Activated T-cell treated with anti-CD3 and anti-CD28 coated beads, Interleukin-2, amount 50 U/mL, for 72 hours (primary cell): Measurements from ENCODE around the gene TMEM131L. TPM values are rescaled to one million over a fixed set of nuclear protein-coding genes. Genes with fewer than 3 reads are reported as not detected.
"Not testable (repeated sequence)": the region's sequence is repeated elsewhere in the genome, so short reads cannot be mapped to it uniquely, and the experiment has no call there.

Experiments
- ATAC-seq, 2 donors: fragments of 150-1000 bp; cut with Tn5 transposase; replicated peaks in 1 of 2; 2 replicates each; pipeline ENCODE4 v1.10.0; 2021; ENCODE audit warnings: moderate library complexity in 2 of 2, mild to moderate bottlenecking in 1 of 2
- DNase-seq, 2 donors: peaks; one replicate each; pipeline ENCODE4 v3.0.0; 2021 to 2022; ENCODE audit warnings: mixed read lengths in 1 of 2
- H3K27ac Mint-ChIP-seq: one replicate; pipeline ENCODE4 v1.8.0; 2022; ENCODE audit warnings: mild to moderate bottlenecking, moderate library complexity, mixed read lengths
- H3K27me3 Mint-ChIP-seq: one replicate; pipeline ENCODE4 v1.8.0; 2022; ENCODE audit warnings: low read depth, mixed read lengths
- H3K36me3 Mint-ChIP-seq, 2 donors: one replicate each; pipeline ENCODE4 v1.8.0; 2022; ENCODE audit warnings: mixed read lengths in 2 of 2, mild to moderate bottlenecking in 1 of 2; ENCODE audit not compliant: insufficient read depth in 2 of 2
- H3K4me1 Mint-ChIP-seq: one replicate; pipeline ENCODE4 v1.8.0; 2022; ENCODE audit warnings: low read depth, mixed read lengths
- H3K4me3 Mint-ChIP-seq, 2 donors: one replicate each; pipeline ENCODE4 v1.8.0; 2022; ENCODE audit warnings: mild to moderate bottlenecking in 2 of 2, mixed read lengths in 2 of 2, moderate library complexity in 2 of 2
- H3K9me3 Mint-ChIP-seq, 2 donors: one replicate each; pipeline ENCODE4 v1.8.0; 2022; ENCODE audit warnings: mixed read lengths in 2 of 2
- total RNA-seq, 2 donors: library from RNA; stranded (reverse); gene quantifications; one replicate each; pipeline ENCODE4 v1.2.3, GENCODE V29; 2022

TMEM131L gene
- total RNA-seq, 2 donors from 2014 or later, result 32.7 to 44.4 TPM

DNA sequence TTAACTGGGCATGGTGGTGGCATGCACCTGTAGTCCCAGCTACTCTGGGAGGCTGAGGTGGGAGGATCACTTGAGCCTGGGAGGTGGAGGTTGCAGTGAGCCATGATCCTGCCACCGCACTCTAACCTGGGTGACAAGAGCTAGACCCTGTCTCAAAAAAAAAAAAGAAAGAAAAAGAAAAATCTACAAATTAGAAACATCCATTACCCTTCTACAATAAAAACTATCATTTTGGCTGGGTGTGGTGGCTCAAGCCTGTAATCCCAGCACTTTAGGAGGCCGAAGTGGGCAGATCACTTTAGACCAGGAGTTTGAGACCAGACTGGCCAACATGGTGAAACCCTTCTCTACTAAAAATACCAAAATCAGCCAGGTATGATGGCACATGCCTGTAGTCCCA is 43.1 kb downstream of the TMEM131L start:
- peaks cover 85% of the 10 kb centered on the region for H3K4me1 Mint-ChIP-seq
- H3K27ac Mint-ChIP-seq, ATAC-seq: not testable (repeated sequence)

DNA sequence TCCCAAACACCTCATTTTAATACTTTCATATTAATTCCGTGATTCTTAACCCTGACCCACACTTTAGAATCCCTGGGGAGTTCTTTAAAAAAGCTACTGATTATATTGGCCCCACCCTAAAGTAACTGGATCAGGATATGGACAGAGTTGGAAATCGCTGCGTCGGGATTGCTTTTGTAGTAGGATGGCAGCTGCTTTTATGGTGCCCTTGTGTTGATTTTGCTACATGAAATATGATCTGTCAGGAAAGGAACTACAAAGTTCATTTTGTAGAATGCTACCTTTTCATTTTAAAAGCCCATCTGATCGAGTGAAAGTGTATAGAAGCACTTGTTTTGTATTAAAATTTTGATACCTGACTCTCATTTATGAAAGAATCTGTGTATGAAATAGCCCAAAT is 43.6 kb downstream of the TMEM131L start:
- H3K27me3 Mint-ChIP-seq, result no peaks in the 10 kb centered on the region
- peaks cover 86% of the 10 kb centered on the region for H3K4me1 Mint-ChIP-seq
- no peak overlapping the region for H3K4me3 Mint-ChIP-seq
- peaks cover 0 to 3% of the 10 kb centered on the region in 2 donors for H3K9me3 Mint-ChIP-seq
- peaks cover 13 to 31% of the 10 kb centered on the region in 2 donors for H3K36me3 Mint-ChIP-seq
- DNase-seq (no peak), ATAC-seq (no peak)
- H3K27ac Mint-ChIP-seq, result peak overlapping the region; percentile 29

More for the DNA sequence above, 43.1 kb downstream of the TMEM131L start:
- H3K27me3 Mint-ChIP-seq, DNase-seq, H3K9me3 Mint-ChIP-seq, H3K4me3 Mint-ChIP-seq: not testable (repeated sequence)
- peaks cover 14 to 32% of the 10 kb centered on the region in 2 donors for H3K36me3 Mint-ChIP-seq

DNA sequence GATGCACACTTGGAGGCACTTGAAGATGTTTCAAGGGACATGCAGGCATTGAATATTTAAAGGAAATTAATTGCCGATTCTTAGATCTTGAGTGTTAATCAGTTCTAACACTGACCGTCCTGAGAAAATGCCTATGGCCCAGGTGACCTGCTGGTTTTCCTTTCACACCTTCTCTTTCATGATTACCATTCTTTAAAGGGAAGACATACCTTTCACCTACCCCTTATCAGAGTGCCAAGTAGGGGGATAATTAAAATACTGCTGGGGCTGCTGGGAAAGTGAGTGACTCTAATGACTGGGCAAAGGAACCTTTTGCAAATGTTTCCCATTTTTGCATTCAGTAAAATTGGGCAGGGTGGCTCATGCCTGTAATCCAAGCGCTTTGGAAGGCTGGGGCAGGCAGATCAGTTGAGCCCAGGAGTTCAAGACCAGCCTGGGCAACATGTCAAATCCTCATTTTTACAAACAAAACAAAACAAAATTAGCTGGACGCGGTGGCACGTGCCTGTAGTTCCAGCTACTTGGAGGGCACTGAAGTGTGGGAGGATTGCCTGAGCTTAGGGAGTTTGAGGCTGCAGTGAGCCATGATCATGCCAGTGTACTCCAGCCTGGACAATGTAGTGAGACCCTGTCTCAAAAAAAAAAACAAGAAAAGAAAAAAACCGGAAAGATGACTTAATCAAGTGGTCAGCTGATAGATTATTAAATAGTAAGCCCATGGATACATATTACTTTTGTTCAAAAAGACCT is 44.3 kb downstream of the TMEM131L start:
- no peaks in the 10 kb centered on the region for H3K27me3 Mint-ChIP-seq
- DNase-seq (no peak), ATAC-seq (no peak)
- no peak overlapping the region for H3K27ac Mint-ChIP-seq
- no peak overlapping the region for H3K4me3 Mint-ChIP-seq
- H3K4me1 Mint-ChIP-seq, result peaks cover 86% of the 10 kb centered on the region
- peaks cover 9 to 24% of the 10 kb centered on the region in 2 donors for H3K36me3 Mint-ChIP-seq
- H3K9me3 Mint-ChIP-seq, result peaks cover 0 to 2% of the 10 kb centered on the region in 2 donors

DNA sequence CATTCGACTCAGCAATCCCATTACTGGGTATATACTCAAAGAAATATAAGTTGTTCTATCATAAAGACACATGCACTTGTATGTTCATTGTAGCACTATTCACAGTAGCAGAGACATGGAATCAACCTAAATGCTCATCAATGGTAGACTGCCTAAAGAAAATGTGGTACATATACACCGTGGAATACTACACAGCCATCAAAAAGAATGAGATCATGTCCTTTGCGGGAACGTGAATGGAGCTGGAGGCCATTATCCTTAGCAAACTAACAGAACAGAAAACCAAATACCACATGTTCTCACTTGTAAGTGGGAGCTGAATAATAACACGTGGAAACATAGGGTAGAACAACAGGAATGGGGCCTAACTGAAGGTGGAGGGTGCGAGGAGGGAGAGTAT is 44.9 kb downstream of the TMEM131L start:
- Mint-ChIP-seq H3K4me1 (peaks cover 79% of the 10 kb centered on the region), H3K36me3 (peaks cover 4 to 17% of the 10 kb centered on the region in 2 donors), H3K4me3 (no peak overlapping the region), H3K27me3 (no peaks in the 10 kb centered on the region), H3K9me3 (no peaks in the 10 kb centered on the region), H3K27ac (no peak overlapping the region)
- DNase-seq (no peak), ATAC-seq (no peak)

DNA sequence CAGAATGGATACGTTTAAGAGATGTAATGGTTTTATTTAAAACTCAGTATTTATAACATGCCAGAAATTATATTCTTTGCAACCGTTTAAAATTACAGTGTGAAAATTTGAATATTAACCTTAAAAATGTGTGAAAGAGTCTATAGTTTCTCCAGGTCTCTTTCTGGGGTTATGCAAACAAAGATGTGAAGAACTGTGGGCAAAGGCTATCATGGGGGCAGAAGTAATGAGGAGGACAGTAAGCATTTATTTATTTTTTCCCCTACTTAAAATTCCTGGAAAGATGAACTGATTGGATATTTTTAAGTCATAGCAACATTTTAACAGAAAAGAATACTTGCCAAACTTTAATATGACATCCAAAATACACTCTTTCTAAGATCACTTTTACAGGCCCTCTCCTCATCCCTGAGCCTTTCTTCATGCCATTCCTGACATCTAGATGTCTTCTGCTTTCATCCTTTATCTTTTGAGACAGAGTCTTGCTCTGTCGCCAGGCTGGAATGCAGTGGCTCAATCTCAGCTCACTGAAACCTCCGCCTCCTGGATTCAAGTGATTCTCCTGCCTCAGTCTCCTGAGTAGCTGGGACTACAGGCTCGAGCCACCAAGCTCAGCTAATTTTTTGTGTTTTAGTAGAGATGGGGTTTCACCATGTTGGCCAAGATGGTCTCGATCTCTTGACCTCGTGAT is 46.1 kb downstream of the TMEM131L start:
- DNase-seq (no peak), ATAC-seq (no peak)
- Mint-ChIP-seq H3K27ac (peak overlapping the region; percentile 90), H3K27me3 (no peaks in the 10 kb centered on the region), H3K4me3 (no peak overlapping the region), H3K4me1 (peaks cover 71% of the 10 kb centered on the region), H3K9me3 (no peaks in the 10 kb centered on the region), H3K36me3 (peaks cover 4 to 13% of the 10 kb centered on the region in 2 donors)

DNA sequence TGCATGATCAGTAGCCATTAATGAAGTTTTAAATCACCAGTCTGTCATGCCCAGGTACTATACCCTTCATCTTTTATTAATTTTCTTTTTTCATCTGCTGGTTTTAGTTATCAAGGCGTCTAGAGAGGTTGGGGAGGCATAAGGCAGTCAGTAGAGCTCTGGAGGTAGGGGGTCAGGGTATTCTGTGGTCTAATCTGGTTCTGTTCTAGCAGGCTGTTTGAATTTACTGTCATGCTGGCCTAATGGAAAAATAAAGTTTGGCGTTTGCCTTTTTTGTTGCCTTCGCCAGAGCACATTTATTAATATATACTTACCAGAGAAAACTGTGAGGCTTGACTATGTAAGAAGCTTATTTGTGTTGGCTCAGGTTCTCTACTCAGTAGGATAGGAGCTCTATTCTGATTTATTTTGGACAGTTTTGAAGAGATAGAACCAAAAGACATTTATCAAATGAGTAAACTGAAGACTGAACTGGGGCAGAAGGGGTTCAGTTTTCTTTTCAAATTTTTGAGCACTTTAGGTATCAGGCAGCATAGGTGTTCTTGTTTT is 46.9 kb downstream of the TMEM131L start:
- peaks cover 4 to 13% of the 10 kb centered on the region in 2 donors for H3K36me3 Mint-ChIP-seq

DNA sequence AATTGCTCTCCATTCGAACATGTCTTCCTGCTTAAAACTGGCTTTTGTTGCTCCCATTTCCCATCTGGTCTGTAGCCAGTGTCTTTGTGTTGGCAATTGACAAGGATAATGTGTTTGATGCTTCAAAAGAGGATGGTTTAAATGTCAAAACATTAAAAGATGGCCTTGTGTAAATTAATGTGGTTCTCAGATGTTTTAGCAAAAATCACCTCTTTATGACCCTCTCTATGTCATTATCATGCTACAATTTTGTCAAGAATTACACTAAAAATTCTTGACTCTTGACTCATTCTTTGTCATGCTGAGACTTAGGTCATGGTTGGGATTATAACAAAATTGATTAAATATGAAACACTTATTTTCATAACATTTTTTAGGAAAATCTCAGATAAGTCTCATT is 47.4 kb downstream of the TMEM131L start:
- peaks cover 75% of the 10 kb centered on the region for H3K4me1 Mint-ChIP-seq
- DNase-seq (no peak), ATAC-seq (peak in 1 of 2 donors; percentile 41)
- H3K27me3 Mint-ChIP-seq, result no peaks in the 10 kb centered on the region
- peak overlapping the region; percentile 35 for H3K27ac Mint-ChIP-seq
- peaks cover 4 to 13% of the 10 kb centered on the region in 2 donors for H3K36me3 Mint-ChIP-seq
- H3K9me3 Mint-ChIP-seq, result no peaks in the 10 kb centered on the region
- H3K4me3 Mint-ChIP-seq, result peak overlapping the region in 1 of 2 donors; percentile 55

More for the DNA sequence above, 46.9 kb downstream of the TMEM131L start:
- DNase-seq (no peak), ATAC-seq (no peak)
- Mint-ChIP-seq H3K27me3 (no peaks in the 10 kb centered on the region), H3K4me3 (peak overlapping the region in 1 of 2 donors; percentile 31), H3K27ac (peak overlapping the region; percentile 90), H3K4me1 (peaks cover 71% of the 10 kb centered on the region), H3K9me3 (no peaks in the 10 kb centered on the region)

DNA sequence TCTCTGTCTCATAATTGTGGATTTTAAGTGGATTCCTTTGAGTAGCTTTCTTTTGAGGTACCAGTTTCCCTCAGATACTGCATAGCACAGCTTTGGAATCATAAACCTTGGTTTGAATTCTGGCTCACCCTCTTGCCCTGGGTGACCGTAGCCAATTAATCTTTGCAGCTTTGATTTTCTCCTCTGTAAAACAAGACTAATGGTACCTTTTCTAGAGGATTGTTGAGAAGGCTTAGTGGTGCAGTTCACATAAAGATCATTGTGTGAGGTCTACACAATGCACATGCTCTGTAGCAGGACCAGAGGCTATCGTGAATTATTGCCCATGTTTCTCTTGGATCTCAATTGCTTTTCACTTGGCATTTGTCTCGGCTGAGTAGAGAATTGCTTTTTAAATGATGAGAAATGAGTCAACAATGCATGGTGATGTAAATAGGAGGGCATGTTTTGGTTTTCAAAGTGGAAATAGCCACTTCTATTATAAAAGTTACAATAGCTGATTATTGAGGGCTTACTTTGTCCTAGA is 47.9 kb downstream of the TMEM131L start:
- Mint-ChIP-seq H3K27ac (peak overlapping the region; percentile 58), H3K36me3 (peaks cover 4 to 11% of the 10 kb centered on the region in 2 donors), H3K4me3 (peak overlapping the region in 1 of 2 donors; percentile 31), H3K9me3 (no peaks in the 10 kb centered on the region), H3K4me1 (peaks cover 75% of the 10 kb centered on the region), H3K27me3 (no peaks in the 10 kb centered on the region)
- no peak for DNase-seq
- peak in 1 of 2 donors; percentile 12 for ATAC-seq

DNA sequence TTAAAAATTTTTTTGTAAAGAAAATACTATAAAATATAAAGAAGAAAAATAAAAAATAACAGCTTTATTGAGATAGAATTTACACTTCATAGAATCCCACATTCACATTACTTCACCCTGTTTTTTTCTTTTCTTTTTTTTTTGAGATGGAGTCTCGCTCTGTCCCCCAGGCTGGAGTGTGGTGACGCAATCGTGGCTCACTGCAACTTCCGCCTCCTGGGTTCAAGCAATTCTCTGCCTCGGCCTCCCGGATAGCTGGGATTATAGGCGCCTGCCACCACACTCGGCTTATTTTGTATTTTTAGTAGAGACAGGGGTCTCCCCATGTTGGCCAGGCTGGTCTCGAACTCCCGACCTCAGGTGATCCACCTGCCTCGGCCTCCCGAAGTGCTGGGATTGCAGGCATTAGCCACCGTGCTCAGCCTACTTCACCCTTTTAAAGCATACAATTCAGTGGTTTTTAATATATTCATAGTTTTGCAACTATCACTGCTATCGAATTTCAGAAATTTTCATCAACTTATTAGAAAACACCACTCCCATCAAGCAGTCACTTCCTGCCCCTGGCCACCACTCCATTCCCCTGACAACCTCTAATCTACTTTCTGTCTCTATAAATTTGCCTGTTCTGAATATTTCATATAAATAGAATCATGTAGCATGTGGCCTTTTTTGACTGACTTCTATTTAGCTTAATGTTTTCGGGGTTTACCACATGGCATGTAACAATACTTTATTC is 48.7 kb downstream of the TMEM131L start:
- H3K27me3 Mint-ChIP-seq, result no peaks in the 10 kb centered on the region
- H3K27ac Mint-ChIP-seq, result peak overlapping the region; percentile 92
- ATAC-seq (no peak), DNase-seq (no peak)
- H3K4me3 Mint-ChIP-seq, result peak overlapping the region in 1 of 2 donors; percentile 41
- H3K36me3 Mint-ChIP-seq, result peaks cover 4 to 9% of the 10 kb centered on the region in 2 donors
- H3K9me3 Mint-ChIP-seq, result no peaks in the 10 kb centered on the region
- H3K4me1 Mint-ChIP-seq, result peaks cover 77% of the 10 kb centered on the region

DNA sequence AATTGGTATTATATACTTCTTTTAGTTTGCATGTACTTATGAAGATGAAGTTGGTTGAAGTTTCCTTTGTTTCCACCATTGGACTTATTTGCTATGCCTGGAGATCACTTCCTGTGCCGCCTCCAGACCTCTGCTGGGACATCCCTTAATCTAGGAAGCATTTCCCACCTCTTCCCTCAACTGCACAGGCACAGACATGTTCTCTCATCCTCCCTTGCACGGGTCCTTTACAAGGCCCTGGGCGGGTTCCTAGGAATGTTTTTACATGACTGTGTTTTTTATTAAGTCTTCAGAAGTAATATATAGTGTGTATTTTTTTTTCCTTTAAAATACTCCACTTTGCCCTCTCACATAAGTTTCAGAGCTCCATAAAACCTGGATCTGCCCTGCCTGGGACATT is 51.0 kb downstream of the TMEM131L start:
- Mint-ChIP-seq H3K9me3 (no peaks in the 10 kb centered on the region), H3K27me3 (no peaks in the 10 kb centered on the region), H3K36me3 (no peaks in the 10 kb centered on the region), H3K27ac (peak overlapping the region; percentile 95), H3K4me1 (peaks cover 83% of the 10 kb centered on the region), H3K4me3 (no peak overlapping the region)
- no peak for ATAC-seq
- DNase-seq, result no peak

DNA sequence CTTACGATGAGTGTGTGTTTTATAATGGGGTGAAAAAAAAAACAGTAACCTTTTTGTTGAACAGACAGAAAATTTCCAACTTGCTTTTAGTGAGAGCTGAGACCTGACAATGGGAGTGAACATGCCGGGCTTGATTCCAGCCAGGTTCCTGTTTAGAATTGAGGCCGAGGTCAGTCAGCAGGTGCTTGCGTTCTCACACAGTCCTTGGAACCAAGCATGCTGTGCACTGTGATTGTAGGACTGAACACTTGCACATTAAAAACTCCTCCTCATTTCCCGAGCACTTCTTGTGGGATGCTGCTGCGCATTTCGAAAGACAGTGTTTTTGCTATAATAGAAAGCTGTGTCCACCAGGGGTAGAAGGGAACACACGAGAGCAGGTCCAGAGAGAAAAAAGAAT is 51.8 kb downstream of the TMEM131L start:
- Mint-ChIP-seq H3K27me3 (no peaks in the 10 kb centered on the region), H3K4me1 (peaks cover 83% of the 10 kb centered on the region), H3K27ac (peak overlapping the region; percentile 95), H3K4me3 (peak overlapping the region; percentile 64 to 79), H3K9me3 (no peaks in the 10 kb centered on the region), H3K36me3 (no peaks in the 10 kb centered on the region)
- DNase-seq (no peak), ATAC-seq (no peak)

DNA sequence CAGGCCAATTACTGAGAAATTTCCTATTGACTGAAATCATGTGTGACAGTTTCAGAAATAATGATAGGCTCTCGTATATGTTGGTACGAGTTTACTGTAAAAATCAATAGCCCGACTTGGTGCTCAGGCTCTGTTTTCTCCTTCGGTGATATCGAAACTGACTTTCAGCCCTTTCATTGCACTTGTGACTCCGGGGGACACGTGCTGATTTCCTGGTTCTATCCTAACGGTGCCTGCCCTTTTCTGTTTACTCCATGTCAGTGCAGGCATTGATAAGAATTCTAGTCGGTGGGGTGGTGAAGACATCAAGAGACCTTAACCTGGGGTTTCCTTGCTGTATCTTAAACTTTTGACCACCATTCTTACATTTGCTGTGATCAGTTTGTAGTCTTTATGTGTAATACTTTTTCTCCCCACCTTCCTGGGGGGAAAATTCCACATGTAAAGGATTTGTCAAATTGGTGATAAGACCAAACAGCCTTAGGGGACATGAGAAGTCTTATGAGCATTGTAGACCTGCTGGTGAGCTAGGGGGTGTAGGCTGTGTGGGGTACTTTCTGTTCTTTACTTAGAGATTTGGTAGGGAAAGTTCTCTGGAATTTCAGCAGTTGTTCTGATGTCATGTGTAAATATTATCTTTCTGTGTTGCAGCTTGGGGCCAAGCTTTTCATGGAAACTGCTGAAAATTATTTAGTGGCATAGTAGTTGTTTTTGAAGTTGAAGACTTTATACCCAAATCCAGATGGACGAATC is 52.7 kb downstream of the TMEM131L start:
- no peaks in the 10 kb centered on the region for H3K36me3 Mint-ChIP-seq
- DNase-seq (no peak), ATAC-seq (no peak)
- peak overlapping the region; percentile 64 to 79 for H3K4me3 Mint-ChIP-seq
- H3K9me3 Mint-ChIP-seq, result no peaks in the 10 kb centered on the region
- peak overlapping the region; percentile 95 for H3K27ac Mint-ChIP-seq
- no peaks in the 10 kb centered on the region for H3K27me3 Mint-ChIP-seq
- peaks cover 83% of the 10 kb centered on the region for H3K4me1 Mint-ChIP-seq
